NCI-H2227 (cell line): ENCODE measurements around the gene NBEA.

Experiments
- DNase-seq: peaks from one replicate; lab custom pipeline; 2025; ENCODE audit not compliant: unreplicated experiment; lab: John Stamatoyannopoulos, UW

Gene NBEA

GRCh38 chr13:35472323-35472881 is 530.3 kb downstream of the NBEA start:
- DNase-seq, result no peak

GRCh38 chr13:35473206-35473775 is 531.2 kb downstream of the NBEA start:
- no peak for DNase-seq

GRCh38 chr13:35473802-35474201 is 531.7 kb downstream of the NBEA start:
- DNase-seq, result no peak

GRCh38 chr13:35474496-35475211 is 532.6 kb downstream of the NBEA start:
- DNase-seq, result no peak

GRCh38 chr13:35475212-35475959 is 533.3 kb downstream of the NBEA start:
- peak; percentile 23 for DNase-seq

GRCh38 chr13:35475960-35476943 is 534.2 kb downstream of the NBEA start, which contains the start of gene MAB21L1:
MAB21L1 (minus strand) TSS chr13:35476689; CDS start chr13:35476138, 551 bp downstream.
- DNase-seq, result peak; percentile 22

GRCh38 chr13:35477386-35477946 is 535.4 kb downstream of the NBEA start:
- no peak for DNase-seq

GRCh38 chr13:35478271-35479037 is 536.4 kb downstream of the NBEA start:
- DNase-seq, result no peak

GRCh38 chr13:35479038-35479492 is 537.0 kb downstream of the NBEA start:
- DNase-seq, result no peak

GRCh38 chr13:35479706-35480105 is 537.6 kb downstream of the NBEA start:
- no peak for DNase-seq

GRCh38 chr13:35480346-35480745 is 538.3 kb downstream of the NBEA start:
- DNase-seq, result no peak

- no peak for DNase-seq
These were observed 539.7 kb downstream of the NBEA start for GRCh38 chr13:35481777-35482176.

- DNase-seq, result no peak
These were observed 540.5 kb downstream of the NBEA start for GRCh38 chr13:35482527-35482926.

GRCh38 chr13:35483761-35484160 is 541.7 kb downstream of the NBEA start:
- no peak for DNase-seq

- DNase-seq, result no peak
These were observed 542.3 kb downstream of the NBEA start for GRCh38 chr13:35484384-35484783.

GRCh38 chr13:35485424-35485823 is 543.4 kb downstream of the NBEA start:
- DNase-seq, result no peak

GRCh38 chr13:35489050-35489449 is 547.0 kb downstream of the NBEA start:
- no peak for DNase-seq

- DNase-seq, result no peak
These were observed 553.9 kb downstream of the NBEA start for GRCh38 chr13:35496006-35496405.

- no peak for DNase-seq
These were observed 554.8 kb downstream of the NBEA start for GRCh38 chr13:35496761-35497386.
